ENCODE results near the gene C16orf90.

The C16orf90 gene

GRCh38 chr16:3523281-3523680 is 28.0 kb upstream of the C16orf90 start:
- Histone ChIP-seq H3K9me3 (ENCODE audit: low read length) (peaks cover 6% of the 10 kb centered on the region), H3K4me3 (ENCODE audit: low read length) (no peak overlapping the region), H3K36me3 (ENCODE audit: insufficient read depth, low read length) (peaks cover 70% of the 10 kb centered on the region), H3K27me3 (ENCODE audit: insufficient read depth, low read length) (no peaks in the 10 kb centered on the region), H3K4me1 (ENCODE audit: insufficient read depth, low read length) (no peaks in the 10 kb centered on the region), H2AFZ (ENCODE audit: low read depth, low read length) (no peak overlapping the region)

- Histone ChIP-seq H2AFZ (ENCODE audit: low read depth, low read length) (no peak overlapping the region), H3K4me1 (ENCODE audit: insufficient read depth, low read length) (no peaks in the 10 kb centered on the region), H3K9me3 (ENCODE audit: low read length) (no peaks in the 10 kb centered on the region), H3K36me3 (ENCODE audit: insufficient read depth, low read length) (peaks cover 73% of the 10 kb centered on the region), H3K4me3 (ENCODE audit: low read length) (no peak overlapping the region), H3K27me3 (ENCODE audit: insufficient read depth, low read length) (no peaks in the 10 kb centered on the region)
Measured at GRCh38 chr16:3520841-3521240, 25.6 kb upstream of the C16orf90 start.

GRCh38 chr16:3520413-3520812 is 25.1 kb upstream of the C16orf90 start:
- Histone ChIP-seq H3K36me3 (ENCODE audit: insufficient read depth, low read length) (peaks cover 72% of the 10 kb centered on the region), H3K4me1 (ENCODE audit: insufficient read depth, low read length) (no peaks in the 10 kb centered on the region), H3K9me3 (ENCODE audit: low read length) (no peaks in the 10 kb centered on the region), H3K27me3 (ENCODE audit: insufficient read depth, low read length) (no peaks in the 10 kb centered on the region), H3K4me3 (ENCODE audit: low read length) (no peak overlapping the region), H2AFZ (ENCODE audit: low read depth, low read length) (no peak overlapping the region)

- Histone ChIP-seq H3K36me3 (ENCODE audit: insufficient read depth, low read length) (peaks cover 72% of the 10 kb centered on the region), H3K27me3 (ENCODE audit: insufficient read depth, low read length) (no peaks in the 10 kb centered on the region), H3K9me3 (ENCODE audit: low read length) (no peaks in the 10 kb centered on the region)
Measured at GRCh38 chr16:3519581-3519980, 24.3 kb upstream of the C16orf90 start.

GRCh38 chr16:3518986-3519348 is 23.7 kb upstream of the C16orf90 start:
- Histone ChIP-seq H3K4me1 (ENCODE audit: insufficient read depth, low read length) (no peaks in the 10 kb centered on the region), H3K9me3 (ENCODE audit: low read length) (no peaks in the 10 kb centered on the region), H3K27me3 (ENCODE audit: insufficient read depth, low read length) (no peaks in the 10 kb centered on the region), H3K4me3 (ENCODE audit: low read length) (no peak overlapping the region), H3K36me3 (ENCODE audit: insufficient read depth, low read length) (peaks cover 75% of the 10 kb centered on the region), H2AFZ (ENCODE audit: low read depth, low read length) (no peak overlapping the region)

More at GRCh38 chr16:3519581-3519980, 24.3 kb upstream of the C16orf90 start:
- no peak overlapping the region for H3K4me3 ChIP-seq (ENCODE audit: low read length)
- H3K4me1 ChIP-seq (ENCODE audit: insufficient read depth, low read length) = no peaks in the 10 kb centered on the region
- no peak overlapping the region for H2AFZ ChIP-seq (ENCODE audit: low read depth, low read length)

GRCh38 chr16:3518292-3518985 is 23.1 kb upstream of the C16orf90 start:
- H3K9me3 ChIP-seq (ENCODE audit: low read length) = no peaks in the 10 kb centered on the region
- H2AFZ ChIP-seq (ENCODE audit: low read depth, low read length) = no peak overlapping the region
- peaks cover 75% of the 10 kb centered on the region for H3K36me3 ChIP-seq (ENCODE audit: insufficient read depth, low read length)
- no peaks in the 10 kb centered on the region for H3K27me3 ChIP-seq (ENCODE audit: insufficient read depth, low read length)
- no peaks in the 10 kb centered on the region for H3K4me1 ChIP-seq (ENCODE audit: insufficient read depth, low read length)
- H3K4me3 ChIP-seq (ENCODE audit: low read length) = no peak overlapping the region

GRCh38 chr16:3515897-3516296 is 20.6 kb upstream of the C16orf90 start:
- no peaks in the 10 kb centered on the region for H3K27me3 ChIP-seq (ENCODE audit: insufficient read depth, low read length)
- H3K9me3 ChIP-seq (ENCODE audit: low read length) = no peaks in the 10 kb centered on the region
- no peaks in the 10 kb centered on the region for H3K4me1 ChIP-seq (ENCODE audit: insufficient read depth, low read length)
- no peak overlapping the region for H3K4me3 ChIP-seq (ENCODE audit: low read length)
- H2AFZ ChIP-seq (ENCODE audit: low read depth, low read length) = no peak overlapping the region
- H3K36me3 ChIP-seq (ENCODE audit: insufficient read depth, low read length) = peaks cover 83% of the 10 kb centered on the region

GRCh38 chr16:3514621-3515020 is 19.3 kb upstream of the C16orf90 start:
- H3K4me3 ChIP-seq (ENCODE audit: low read length) = no peak overlapping the region
- peaks cover 82% of the 10 kb centered on the region for H3K36me3 ChIP-seq (ENCODE audit: insufficient read depth, low read length)
- H3K9me3 ChIP-seq (ENCODE audit: low read length) = no peaks in the 10 kb centered on the region
- H2AFZ ChIP-seq (ENCODE audit: low read depth, low read length) = no peak overlapping the region
- no peaks in the 10 kb centered on the region for H3K27me3 ChIP-seq (ENCODE audit: insufficient read depth, low read length)
- H3K4me1 ChIP-seq (ENCODE audit: insufficient read depth, low read length) = no peaks in the 10 kb centered on the region

- peaks cover 82% of the 10 kb centered on the region for H3K36me3 ChIP-seq (ENCODE audit: insufficient read depth, low read length)
- no peak overlapping the region for H3K4me3 ChIP-seq (ENCODE audit: low read length)
- no peaks in the 10 kb centered on the region for H3K9me3 ChIP-seq (ENCODE audit: low read length)
- no peaks in the 10 kb centered on the region for H3K27me3 ChIP-seq (ENCODE audit: insufficient read depth, low read length)
- no peak overlapping the region for H2AFZ ChIP-seq (ENCODE audit: low read depth, low read length)
- H3K4me1 ChIP-seq (ENCODE audit: insufficient read depth, low read length) = no peaks in the 10 kb centered on the region
Measured at GRCh38 chr16:3513892-3514583, 18.7 kb upstream of the C16orf90 start.

GRCh38 chr16:3511286-3512180 is 16.2 kb upstream of the C16orf90 start:
- H3K27me3 ChIP-seq (ENCODE audit: insufficient read depth, low read length) = no peaks in the 10 kb centered on the region
- no peaks in the 10 kb centered on the region for H3K4me1 ChIP-seq (ENCODE audit: insufficient read depth, low read length)
- peaks cover 78% of the 10 kb centered on the region for H3K36me3 ChIP-seq (ENCODE audit: insufficient read depth, low read length)
- no peak overlapping the region for H2AFZ ChIP-seq (ENCODE audit: low read depth, low read length)
- no peak overlapping the region for H3K4me3 ChIP-seq (ENCODE audit: low read length)
- no peaks in the 10 kb centered on the region for H3K9me3 ChIP-seq (ENCODE audit: low read length)

- peaks cover 75% of the 10 kb centered on the region for H3K36me3 ChIP-seq (ENCODE audit: insufficient read depth, low read length)
- no peak overlapping the region for H2AFZ ChIP-seq (ENCODE audit: low read depth, low read length)
- no peaks in the 10 kb centered on the region for H3K4me1 ChIP-seq (ENCODE audit: insufficient read depth, low read length)
- H3K4me3 ChIP-seq (ENCODE audit: low read length) = no peak overlapping the region
- no peaks in the 10 kb centered on the region for H3K27me3 ChIP-seq (ENCODE audit: insufficient read depth, low read length)
- no peaks in the 10 kb centered on the region for H3K9me3 ChIP-seq (ENCODE audit: low read length)
Measured at GRCh38 chr16:3510416-3510815, 15.1 kb upstream of the C16orf90 start.

- Histone ChIP-seq H2AFZ (ENCODE audit: low read depth, low read length) (no peak overlapping the region), H3K4me3 (ENCODE audit: low read length) (no peak overlapping the region), H3K9me3 (ENCODE audit: low read length) (no peaks in the 10 kb centered on the region), H3K36me3 (ENCODE audit: insufficient read depth, low read length) (peaks cover 71% of the 10 kb centered on the region), H3K4me1 (ENCODE audit: insufficient read depth, low read length) (no peaks in the 10 kb centered on the region), H3K27me3 (ENCODE audit: insufficient read depth, low read length) (no peaks in the 10 kb centered on the region)
Measured at GRCh38 chr16:3509470-3509928, 14.2 kb upstream of the C16orf90 start.

- H2AFZ ChIP-seq (ENCODE audit: low read depth, low read length) = no peak overlapping the region
- no peaks in the 10 kb centered on the region for H3K27me3 ChIP-seq (ENCODE audit: insufficient read depth, low read length)
- no peaks in the 10 kb centered on the region for H3K9me3 ChIP-seq (ENCODE audit: low read length)
- no peak overlapping the region for H3K4me3 ChIP-seq (ENCODE audit: low read length)
- H3K4me1 ChIP-seq (ENCODE audit: insufficient read depth, low read length) = no peaks in the 10 kb centered on the region
- peaks cover 66% of the 10 kb centered on the region for H3K36me3 ChIP-seq (ENCODE audit: insufficient read depth, low read length)
Measured at GRCh38 chr16:3508736-3509135, 13.4 kb upstream of the C16orf90 start.
